T-helper 17 cell (primary cell): ENCODE results near the gene MIP. TPM values are rescaled to one million over a fixed set of nuclear protein-coding genes. Genes with fewer than 3 reads are reported as not detected.
"Not testable (repeated sequence)": the region's sequence is repeated elsewhere in the genome, so short reads cannot be mapped to it uniquely, and the experiment has no call there.

Experiments used
- ATAC-seq: fragments of 150-1000 bp; cut with Tn5 transposase; 2 replicates; pipeline ENCODE4 v1.10.0; 2021; ENCODE audit warnings: mild to moderate bottlenecking, moderate library complexity
- DNase-seq, 3 donors: peaks; one replicate each; pipeline versions ENCODE4 v3.0.0 to v3.0.0-alpha.2; 2020 to 2021
- H3K9me3 ChIP-seq: one replicate; pipeline ENCODE4 v1.7.0; 2013; ENCODE audit warnings: low read length, mild to moderate bottlenecking; ENCODE audit not compliant: control insufficient read depth, poor library complexity, severe bottlenecking
- H3K27ac Mint-ChIP-seq: one replicate; pipeline ENCODE4 v1.8.0; 2022; ENCODE audit warnings: mild to moderate bottlenecking, moderate library complexity, mixed read lengths
- H3K27me3 Mint-ChIP-seq: one replicate; pipeline ENCODE4 v1.8.0; 2022; ENCODE audit warnings: mixed read lengths
- H3K36me3 Mint-ChIP-seq: one replicate; pipeline ENCODE4 v1.8.0; 2022; ENCODE audit warnings: low read depth, mixed read lengths
- H3K4me1 Mint-ChIP-seq: one replicate; pipeline ENCODE4 v1.8.0; 2022; ENCODE audit warnings: mild to moderate bottlenecking, mixed read lengths
- H3K4me3 Mint-ChIP-seq: one replicate; pipeline ENCODE4 v1.8.0; 2022; ENCODE audit warnings: mild to moderate bottlenecking, moderate library complexity, mixed read lengths
- total RNA-seq, 4 donors: library from RNA in 2 of 4; stranded (reverse) in 2 of 4; gene quantifications; one replicate each; pipeline ENCODE4 v1.2.3 and lab custom pipeline; 2022 to 2026

Gene MIP
- not detected for total RNA-seq
- 0 reads per million in 2 donors for total RNA-seq (lab: John Stamatoyannopoulos, UW)

DNA sequence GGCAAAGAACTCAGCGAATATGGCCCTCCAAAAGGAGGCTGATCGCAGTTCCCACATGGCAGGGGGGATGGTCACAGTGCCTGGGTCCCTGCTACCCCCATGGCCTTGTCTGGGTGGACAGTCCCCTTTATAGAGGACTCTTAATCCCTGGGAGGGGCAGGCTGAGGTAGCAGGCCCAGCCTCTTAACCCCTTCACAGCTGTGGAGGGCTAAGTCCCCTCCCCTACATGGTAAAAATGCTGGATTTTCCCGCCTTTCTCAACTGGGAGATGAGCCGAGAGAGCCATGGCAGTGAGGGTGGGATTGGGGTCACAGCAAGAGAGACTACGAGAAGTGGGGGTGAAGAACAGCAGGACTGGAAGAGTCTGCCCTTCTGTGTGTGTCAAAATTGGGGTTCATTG is at the start of gene MIP:
Gene MIP (minus strand): TSS at position 101 of the 400 bp plus-strand sequence. CDS start 44 bp downstream, at position 57.
- DNase-seq (no peak), ATAC-seq (no peak)
- H3K4me3 Mint-ChIP-seq, result no peak within 1 kb of the TSS
- H3K27me3 Mint-ChIP-seq, result peaks cover 20% of the 10 kb centered on the region
- H3K36me3 Mint-ChIP-seq, result no peaks in the 10 kb centered on the region
- H3K4me1 Mint-ChIP-seq, result peaks cover 7% of the 10 kb centered on the region
- no peaks in the 10 kb centered on the region for H3K9me3 ChIP-seq
- no peak within 1 kb of the TSS for H3K27ac Mint-ChIP-seq

DNA sequence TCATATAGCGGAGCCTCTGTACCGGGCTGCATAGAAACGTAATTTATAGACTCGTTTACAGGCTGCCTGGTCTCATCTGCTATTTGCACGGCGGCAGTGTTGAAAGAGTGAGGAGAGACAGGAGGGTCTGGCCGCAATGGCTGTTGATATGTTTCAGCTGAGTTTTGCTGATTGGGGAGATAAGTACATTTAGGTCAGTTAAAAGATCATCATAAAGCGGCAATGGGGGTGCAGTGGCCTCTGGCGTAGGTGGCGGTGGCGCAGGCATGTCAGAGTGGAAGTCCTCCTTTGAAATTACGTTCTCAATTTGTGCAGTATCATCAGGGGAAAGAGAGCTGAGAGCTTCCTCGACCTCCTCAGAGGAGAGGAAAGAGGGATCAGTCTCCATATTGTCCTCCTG is 45.4 kb upstream of the MIP start:
- H3K36me3 Mint-ChIP-seq, DNase-seq, ATAC-seq, H3K27ac Mint-ChIP-seq, H3K9me3 ChIP-seq, H3K4me1 Mint-ChIP-seq: not testable (repeated sequence)
- Mint-ChIP-seq H3K27me3 (peaks cover 12% of the 10 kb centered on the region), H3K4me3 (peak overlapping the region; percentile 25)

DNA sequence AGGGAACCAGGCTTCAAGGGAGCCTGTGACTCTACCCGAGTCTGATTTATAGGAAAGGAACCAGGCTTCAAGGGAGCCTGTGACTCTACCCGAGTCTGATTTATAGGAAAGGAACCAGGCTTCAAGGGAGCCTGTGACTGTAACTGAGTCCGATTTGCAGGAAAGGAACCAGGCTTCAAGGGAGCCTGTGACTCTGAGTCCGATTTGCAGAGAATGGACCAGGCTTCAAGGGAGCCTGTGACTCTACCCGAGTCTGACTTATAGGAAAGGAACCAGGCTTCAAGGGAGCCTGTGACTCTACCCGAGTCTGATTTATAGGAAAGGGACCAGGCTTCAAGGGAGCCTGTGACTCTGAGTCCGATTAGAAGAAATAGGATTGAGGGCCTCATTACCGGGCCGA is 45.0 kb upstream of the MIP start:
- not testable (repeated sequence) for H3K27ac Mint-ChIP-seq, H3K4me3 Mint-ChIP-seq, H3K9me3 ChIP-seq, H3K4me1 Mint-ChIP-seq, H3K36me3 Mint-ChIP-seq, DNase-seq, ATAC-seq
- H3K27me3 Mint-ChIP-seq, result peaks cover 12% of the 10 kb centered on the region

DNA sequence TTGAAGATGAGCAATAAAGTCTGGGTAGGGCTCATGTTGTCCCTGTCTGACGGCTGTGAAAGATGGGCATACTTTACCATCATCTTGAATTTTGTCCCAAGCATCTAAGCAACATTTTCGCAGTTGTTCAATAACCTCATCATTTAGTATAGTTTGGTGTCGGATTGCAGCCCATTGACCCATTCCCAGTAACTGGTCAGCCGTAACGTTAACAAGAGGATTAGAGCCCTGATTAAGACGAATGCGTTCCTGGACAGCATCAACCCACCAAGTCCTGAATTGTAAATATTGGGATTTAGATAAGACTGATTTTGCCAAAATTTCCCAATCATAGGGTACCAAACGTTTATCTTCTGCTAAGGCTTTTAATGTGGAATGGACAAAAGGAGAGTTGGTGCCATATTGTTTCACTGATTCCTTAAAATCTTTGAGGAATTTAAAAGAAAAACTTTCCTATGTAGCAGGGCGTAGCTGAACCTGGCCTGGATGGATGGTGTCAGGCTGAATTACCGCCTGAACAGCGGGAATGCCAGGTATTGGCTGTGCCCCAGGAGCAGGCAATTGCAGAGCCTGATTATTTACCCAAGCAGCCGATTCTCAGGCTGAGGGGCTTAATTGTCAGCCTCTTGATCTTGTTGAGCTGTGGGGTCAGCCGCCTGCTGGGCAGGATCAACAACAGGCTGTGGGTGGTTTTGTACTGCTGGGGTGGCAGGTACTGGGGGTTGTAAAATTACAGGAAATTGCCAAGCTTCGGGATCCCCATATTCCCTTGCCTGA is 43.9 kb upstream of the MIP start:
- ATAC-seq, DNase-seq, H3K27me3 Mint-ChIP-seq, H3K4me3 Mint-ChIP-seq, H3K9me3 ChIP-seq, H3K27ac Mint-ChIP-seq, H3K4me1 Mint-ChIP-seq, H3K36me3 Mint-ChIP-seq: not testable (repeated sequence)

DNA sequence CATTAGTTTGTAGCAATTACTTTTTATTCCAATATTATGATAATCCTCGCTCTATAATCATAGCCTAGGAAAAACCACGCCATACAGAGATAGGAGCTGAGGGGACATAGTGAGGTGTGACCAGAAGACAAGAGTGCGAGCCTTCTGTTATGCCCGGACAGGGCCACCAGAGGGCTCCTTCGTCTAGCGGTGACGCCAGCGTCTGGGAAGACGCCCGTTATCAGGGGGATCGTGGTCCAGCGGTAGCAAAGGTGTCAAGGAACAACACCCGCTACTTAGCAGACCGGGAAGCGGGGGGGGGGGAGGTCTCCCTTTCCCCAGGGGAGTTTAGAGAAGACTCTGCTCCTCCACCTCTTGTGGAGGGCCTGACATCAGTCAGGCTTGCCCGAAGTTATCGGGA is 42.2 kb upstream of the MIP start:
- H3K36me3 Mint-ChIP-seq, H3K27ac Mint-ChIP-seq, H3K9me3 ChIP-seq, H3K27me3 Mint-ChIP-seq, H3K4me1 Mint-ChIP-seq, ATAC-seq, H3K4me3 Mint-ChIP-seq: not testable (repeated sequence)
- peak; percentile 22 to 53 (median 29) for DNase-seq

DNA sequence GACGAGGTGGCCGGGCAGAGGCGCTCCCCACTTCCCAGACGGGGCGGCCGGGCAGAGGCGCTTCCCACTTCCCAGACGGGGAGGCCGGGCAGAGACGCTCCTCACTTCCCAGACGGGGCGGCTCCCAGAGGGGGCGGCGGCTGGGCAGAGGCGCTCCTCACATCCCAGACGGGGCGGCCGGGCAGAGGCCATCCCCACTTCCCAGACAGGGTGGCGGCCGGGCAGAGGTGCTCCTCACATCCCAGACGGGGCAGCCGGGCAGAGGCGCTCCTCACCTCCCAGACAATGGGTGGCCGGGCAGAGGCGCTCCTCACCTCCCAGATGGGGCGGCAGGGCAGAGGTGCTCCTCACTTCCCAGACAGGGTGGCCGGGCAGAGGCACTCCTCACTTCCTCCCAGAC is 40.0 kb upstream of the MIP start:
- not testable (repeated sequence) for ATAC-seq, H3K9me3 ChIP-seq, H3K36me3 Mint-ChIP-seq, H3K27me3 Mint-ChIP-seq, H3K4me3 Mint-ChIP-seq, H3K27ac Mint-ChIP-seq, DNase-seq, H3K4me1 Mint-ChIP-seq

GRCh38 chr12:56494106-56494415 is 39.6 kb upstream of the MIP start:
- not testable (repeated sequence) for H3K9me3 ChIP-seq, H3K27ac Mint-ChIP-seq, H3K4me1 Mint-ChIP-seq, H3K4me3 Mint-ChIP-seq, DNase-seq, H3K36me3 Mint-ChIP-seq, H3K27me3 Mint-ChIP-seq, ATAC-seq

DNA sequence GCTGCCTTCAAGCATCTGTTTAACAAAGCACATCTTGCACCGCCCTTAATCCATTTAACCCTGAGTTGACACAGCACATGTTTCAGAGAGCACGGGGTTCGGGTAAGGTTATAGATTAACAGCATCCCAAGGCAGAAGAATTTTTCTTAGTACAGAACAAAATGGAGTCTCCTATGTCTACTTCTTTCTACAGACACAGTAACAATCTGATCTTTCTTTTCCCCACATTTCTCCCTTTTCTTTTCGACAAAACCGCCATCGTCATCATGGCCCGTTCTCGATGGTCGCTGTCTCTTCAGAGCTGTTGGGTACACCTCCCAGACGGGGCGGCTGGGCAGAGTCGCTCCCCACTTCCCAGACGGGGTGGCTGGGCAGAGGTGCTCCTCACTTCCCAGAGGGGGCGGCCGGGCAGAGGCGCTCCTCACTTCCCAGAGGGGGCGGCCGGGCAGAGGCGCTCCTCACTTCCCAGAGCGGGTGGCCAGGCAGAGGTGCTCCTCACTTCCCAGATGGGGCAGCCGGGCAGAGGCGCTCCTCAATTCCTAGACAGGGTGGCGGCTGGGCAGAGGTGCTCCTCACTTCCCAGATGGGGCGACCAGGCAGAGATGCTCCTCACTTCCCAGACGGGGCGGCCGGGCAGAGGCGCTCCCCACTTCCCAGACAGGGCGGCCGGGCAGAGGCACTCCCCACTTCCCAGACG is 39.1 kb upstream of the MIP start:
- H3K4me1 Mint-ChIP-seq, H3K27me3 Mint-ChIP-seq, H3K4me3 Mint-ChIP-seq, H3K36me3 Mint-ChIP-seq, H3K9me3 ChIP-seq, H3K27ac Mint-ChIP-seq, ATAC-seq, DNase-seq: not testable (repeated sequence)

DNA sequence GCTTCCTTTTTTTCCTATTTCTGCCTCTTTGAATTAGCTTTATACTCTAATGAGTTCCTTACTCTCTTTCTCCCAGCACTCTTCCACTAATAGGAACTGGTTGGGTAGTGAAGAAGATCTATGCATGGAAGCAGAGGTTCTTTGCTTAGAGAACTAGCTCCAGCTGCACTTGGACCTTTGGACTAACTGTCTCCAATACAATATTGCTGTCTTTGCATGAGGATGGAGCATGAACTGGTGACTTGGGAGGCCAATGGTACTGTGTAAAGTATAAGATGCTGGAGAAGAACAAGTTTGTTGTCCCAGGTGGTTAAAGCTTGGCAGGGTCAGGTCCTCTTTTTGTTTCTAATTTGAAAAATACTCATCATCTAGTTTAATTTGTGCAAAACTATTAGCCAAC is 35.9 kb upstream of the MIP start:
- ATAC-seq (no peak), DNase-seq (no peak)
- peaks cover 10% of the 10 kb centered on the region for H3K4me1 Mint-ChIP-seq
- no peaks in the 10 kb centered on the region for H3K36me3 Mint-ChIP-seq
- H3K9me3 ChIP-seq, result no peaks in the 10 kb centered on the region
- H3K27ac Mint-ChIP-seq, result no peak overlapping the region
- peaks cover 5% of the 10 kb centered on the region for H3K27me3 Mint-ChIP-seq
- H3K4me3 Mint-ChIP-seq, result no peak overlapping the region

DNA sequence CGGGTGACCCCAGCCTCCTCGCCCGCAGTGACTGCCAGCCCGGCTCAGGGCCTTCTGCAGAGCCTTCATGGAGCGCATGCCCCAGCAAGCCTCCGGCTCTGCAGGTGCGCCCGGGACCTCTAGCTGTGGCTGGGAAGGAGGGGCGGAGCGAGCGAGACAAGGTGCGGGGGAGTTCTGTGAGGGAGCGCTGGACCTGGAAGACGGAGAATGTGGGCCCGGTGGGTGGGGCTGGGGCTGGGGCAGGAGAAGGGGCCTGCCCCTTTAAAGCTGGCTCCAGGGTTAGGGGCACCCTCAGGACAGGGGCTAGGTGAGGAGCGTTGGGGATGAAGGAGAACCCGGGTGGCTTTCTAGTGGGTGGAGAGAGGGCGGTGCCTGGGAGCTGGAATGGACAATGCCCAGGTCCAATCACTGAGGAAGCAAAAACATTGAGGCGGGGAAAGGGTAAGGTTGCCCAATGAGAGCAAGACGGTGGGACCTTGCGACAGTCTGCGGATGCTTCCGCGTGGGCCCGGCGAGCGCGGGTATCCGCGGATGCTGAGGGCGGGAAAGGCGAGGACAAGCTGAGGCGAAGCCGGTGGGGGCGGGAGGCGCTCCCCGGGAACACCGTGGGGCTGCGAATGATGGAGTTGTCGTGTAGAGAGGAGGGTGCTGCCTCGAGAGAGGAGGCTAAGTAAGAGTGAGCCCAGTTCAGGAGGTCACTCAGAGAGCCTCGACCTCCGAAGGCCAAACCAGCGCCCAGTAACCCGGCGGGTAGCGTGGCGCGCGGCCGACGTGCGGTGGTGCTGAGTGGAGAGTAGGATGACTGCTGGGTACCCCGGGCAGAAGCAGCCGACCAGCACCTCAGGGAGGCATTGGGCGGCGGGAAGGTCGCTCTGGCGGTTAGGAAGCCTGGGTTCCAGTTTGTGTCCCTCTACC is 33.8 kb upstream of the MIP start, which contains the start of gene GLS2:
Gene GLS2 (minus strand): TSS at position 121 of the 915 bp plus-strand sequence. CDS start 43 bp downstream, at position 78.
- H3K27me3 Mint-ChIP-seq, result peaks cover 5% of the 10 kb centered on the region
- ATAC-seq, result peak; percentile 97

DNA sequence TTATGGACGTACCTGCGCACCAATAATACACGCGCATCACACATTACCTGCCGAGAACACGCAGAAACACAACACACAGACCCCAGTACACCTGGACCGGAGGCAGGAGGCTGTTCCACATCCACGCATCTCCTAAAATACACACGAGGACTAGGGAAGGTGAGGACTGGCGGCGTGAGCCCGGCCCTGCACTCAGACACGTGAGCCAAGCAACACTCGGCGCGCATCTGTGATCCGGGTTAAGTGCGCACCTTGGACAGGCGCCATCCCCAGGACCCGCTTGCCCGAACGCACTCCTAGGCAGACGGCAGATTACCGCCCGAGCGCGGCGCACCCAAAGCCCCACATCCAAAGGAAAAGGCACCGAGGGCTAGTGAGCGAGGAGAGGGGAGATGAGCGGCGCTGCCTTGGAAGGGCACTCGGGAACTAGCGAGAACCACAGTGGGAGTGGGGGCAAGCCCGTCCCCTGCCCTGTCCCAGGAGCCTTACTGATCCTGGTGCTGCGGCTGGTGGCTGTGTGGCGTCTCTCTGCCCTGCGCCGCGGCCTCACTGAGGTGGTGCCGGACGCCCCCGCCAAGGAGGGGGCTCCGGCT is 33.1 kb upstream of the MIP start:
- Mint-ChIP-seq H3K4me3 (peak overlapping the region; percentile 80), H3K27ac (no peak overlapping the region), H3K27me3 (peaks cover 5% of the 10 kb centered on the region), H3K4me1 (peaks cover 10% of the 10 kb centered on the region), H3K36me3 (no peaks in the 10 kb centered on the region)
- H3K9me3 ChIP-seq, result no peaks in the 10 kb centered on the region
- peak; percentile 24 for ATAC-seq
- peak in 1 of 3 donors; percentile 21 for DNase-seq

More for the DNA sequence above, 33.8 kb upstream of the MIP start, which contains the start of gene GLS2:
- Mint-ChIP-seq H3K27ac (no peak within 1 kb of the TSS), H3K36me3 (no peaks in the 10 kb centered on the region), H3K4me1 (peaks cover 10% of the 10 kb centered on the region), H3K4me3 (peak within 1 kb of the TSS; percentile 80)
- DNase-seq, result peak; percentile 43 to 60 (median 59)
- H3K9me3 ChIP-seq, result no peaks in the 10 kb centered on the region

DNA sequence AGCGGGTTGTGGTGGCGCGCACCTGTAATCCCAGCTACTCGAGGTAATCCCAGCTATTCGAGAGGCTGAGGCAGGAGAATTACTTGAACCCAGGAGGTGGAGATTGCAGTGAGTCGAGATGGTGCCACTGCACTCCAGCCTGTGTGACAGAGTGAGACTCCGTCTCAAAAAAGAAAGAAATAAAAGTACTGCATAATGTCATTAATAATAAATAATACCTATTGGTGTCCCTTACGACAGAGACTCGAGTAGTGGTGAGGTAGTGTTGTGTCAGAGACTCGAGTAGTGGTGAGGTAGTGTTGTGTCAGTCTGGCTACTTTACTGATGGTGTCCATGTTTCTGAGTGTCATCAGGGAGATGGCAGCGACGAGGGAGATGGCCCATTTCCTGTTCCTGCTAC is 32.2 kb upstream of the MIP start:
- Mint-ChIP-seq H3K4me1 (peaks cover 10% of the 10 kb centered on the region), H3K4me3 (peak overlapping the region; percentile 80), H3K27ac (no peak overlapping the region), H3K27me3 (peaks cover 3% of the 10 kb centered on the region), H3K36me3 (peaks cover 2% of the 10 kb centered on the region)
- no peaks in the 10 kb centered on the region for H3K9me3 ChIP-seq
- DNase-seq (no peak), ATAC-seq (no peak)

DNA sequence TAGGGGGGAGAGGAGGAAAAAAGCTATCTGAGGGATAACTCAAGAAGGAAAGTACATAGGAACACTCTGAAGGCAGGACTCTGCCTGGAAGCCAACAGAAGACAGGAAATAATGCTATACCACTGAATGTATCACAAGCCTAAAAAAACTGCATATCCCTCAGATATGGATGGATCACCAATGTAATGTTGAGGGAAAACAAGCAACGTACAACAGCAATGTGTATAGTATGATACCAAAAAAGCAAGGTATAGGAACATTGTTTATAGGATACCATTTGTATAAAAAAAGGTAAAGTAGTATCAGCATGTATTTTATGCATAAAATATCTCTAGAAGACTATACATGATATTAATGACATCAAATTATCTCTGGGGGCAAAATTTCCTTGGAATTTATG is 30.1 kb upstream of the MIP start:
- H3K4me3 Mint-ChIP-seq, result no peak overlapping the region
- no peaks in the 10 kb centered on the region for H3K27me3 Mint-ChIP-seq
- DNase-seq (no peak), ATAC-seq (no peak)
- peaks cover 16% of the 10 kb centered on the region for H3K4me1 Mint-ChIP-seq
- peaks cover 2% of the 10 kb centered on the region for H3K36me3 Mint-ChIP-seq
- H3K9me3 ChIP-seq, result no peaks in the 10 kb centered on the region
- H3K27ac Mint-ChIP-seq, result no peak overlapping the region
